Endothelial cell of umbilical vein (primary cell): ENCODE measurements around the gene BCL2.

ENCODE experiments used
- EZH2 ChIP-seq: IDR thresholded peaks from 2 replicates; pipeline ENCODE4 v1.6.1; 2012; ENCODE audit warnings: borderline replicate concordance, low read depth, mild to moderate bottlenecking, moderate library complexity, low read length, inconsistent platforms; ENCODE audit not compliant: severe bottlenecking
- FOS ChIP-seq: IDR thresholded peaks from 2 replicates; pipeline ENCODE4 v1.6.1; 2011; ENCODE audit warnings: mild to moderate bottlenecking, low read length, moderate library complexity, borderline replicate concordance; ENCODE audit not compliant: insufficient read depth
- JUN ChIP-seq: IDR thresholded peaks from 2 replicates; pipeline ENCODE4 v1.6.1; 2011; ENCODE audit warnings: borderline replicate concordance, low read depth; ENCODE audit not compliant: insufficient read length, insufficient read depth
- MYC ChIP-seq: IDR thresholded peaks from one replicate; pipeline ENCODE4 v1.6.1; 2011; ENCODE audit warnings: mild to moderate bottlenecking, low read depth, low read length
- POLR2A ChIP-seq: IDR thresholded peaks from 2 replicates; pipeline ENCODE4 v1.6.1; 2012; ENCODE audit warnings: low read depth, mild to moderate bottlenecking, control low read depth, low read length
- POLR2AphosphoS5 ChIP-seq: IDR thresholded peaks from 2 replicates; pipeline ENCODE4 v1.6.1; 2012; ENCODE audit warnings: low read depth, mild to moderate bottlenecking, control low read depth, low read length, moderate library complexity; ENCODE audit not compliant: insufficient read depth
- TF ChIP-seq, protein P1 (sequence below), 2 donors: IDR thresholded peaks; 1 replicate in 1 of 2; 2 replicates in 1 of 2; pipeline ENCODE4 v1.5.1; 2011; ENCODE audit warnings: low read length in 2 of 2, mild to moderate bottlenecking in 2 of 2, moderate library complexity in 2 of 2, control low read depth in 1 of 2, inconsistent platforms in 1 of 2, low read depth in 1 of 2; ENCODE audit not compliant: insufficient read depth in 1 of 2; ENCODE audit errors: extremely low read depth in 1 of 2

DNA sequence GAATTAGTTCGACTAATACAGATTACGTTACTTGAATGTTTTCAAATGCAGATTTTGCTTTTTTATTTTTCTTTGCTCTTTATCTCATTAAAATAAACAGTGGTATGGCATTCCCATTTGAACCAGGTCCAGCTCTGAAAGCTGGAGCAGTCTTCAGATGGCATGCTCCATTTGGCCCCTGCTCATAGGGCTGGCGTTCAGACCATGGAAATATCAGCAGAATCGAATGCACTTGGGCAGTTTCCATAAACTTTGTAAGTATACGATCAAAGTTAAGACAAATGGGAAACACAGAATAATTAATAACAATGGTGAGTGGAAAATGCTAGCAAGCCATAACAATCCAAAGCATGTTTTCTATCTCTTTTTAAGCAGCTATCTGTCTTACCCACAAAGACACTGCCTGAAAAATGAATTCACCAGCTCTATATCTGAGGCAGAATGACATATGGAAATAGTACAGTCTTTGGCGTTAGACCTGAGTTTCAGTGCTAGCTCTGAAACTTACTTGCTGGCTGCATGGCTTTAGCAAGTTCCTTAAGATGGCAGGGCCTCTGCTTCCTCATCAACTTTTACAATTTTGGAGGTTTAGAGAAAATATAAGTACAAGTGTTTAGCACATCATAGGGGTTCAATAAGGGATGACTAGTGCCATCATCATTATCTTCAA, 131.6 kb downstream of the BCL2 start:
- TF ChIP-seq, protein P1, sequence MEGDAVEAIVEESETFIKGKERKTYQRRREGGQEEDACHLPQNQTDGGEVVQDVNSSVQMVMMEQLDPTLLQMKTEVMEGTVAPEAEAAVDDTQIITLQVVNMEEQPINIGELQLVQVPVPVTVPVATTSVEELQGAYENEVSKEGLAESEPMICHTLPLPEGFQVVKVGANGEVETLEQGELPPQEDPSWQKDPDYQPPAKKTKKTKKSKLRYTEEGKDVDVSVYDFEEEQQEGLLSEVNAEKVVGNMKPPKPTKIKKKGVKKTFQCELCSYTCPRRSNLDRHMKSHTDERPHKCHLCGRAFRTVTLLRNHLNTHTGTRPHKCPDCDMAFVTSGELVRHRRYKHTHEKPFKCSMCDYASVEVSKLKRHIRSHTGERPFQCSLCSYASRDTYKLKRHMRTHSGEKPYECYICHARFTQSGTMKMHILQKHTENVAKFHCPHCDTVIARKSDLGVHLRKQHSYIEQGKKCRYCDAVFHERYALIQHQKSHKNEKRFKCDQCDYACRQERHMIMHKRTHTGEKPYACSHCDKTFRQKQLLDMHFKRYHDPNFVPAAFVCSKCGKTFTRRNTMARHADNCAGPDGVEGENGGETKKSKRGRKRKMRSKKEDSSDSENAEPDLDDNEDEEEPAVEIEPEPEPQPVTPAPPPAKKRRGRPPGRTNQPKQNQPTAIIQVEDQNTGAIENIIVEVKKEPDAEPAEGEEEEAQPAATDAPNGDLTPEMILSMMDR (IDR thresholded peaks at IDR 0.05; ENCODE audit: extremely low read depth in 1 of 2, insufficient read depth in 1 of 2, low read depth in 1 of 2, low read length in 2 of 2) = no peak
- no peak for TF ChIP-seq POLR2A
- TF ChIP-seq EZH2 = no peak
- TF ChIP-seq MYC = no peak
- TF ChIP-seq JUN = no peak
- TF ChIP-seq POLR2AphosphoS5 = no peak
- TF ChIP-seq FOS = no peak
